Activated CD8-positive, alpha-beta memory T cell treated with anti-CD3 and anti-CD28 coated beads, Interleukin-2, amount 10 ng/mL, durations not matched to agents 7 days and 5 days (primary cell): ENCODE results near the gene RMC1. TPM values are rescaled to one million over a fixed set of nuclear protein-coding genes. Genes with fewer than 3 reads are reported as not detected.

Experiments used
- ATAC-seq: fragments of 150-1000 bp; cut with Tn5 transposase; one replicate; pipeline ENCODE4 v1.10.0; 2021; ENCODE audit warnings: moderate library complexity
- CTCF ChIA-PET: fragments of 350-600 bp; sonication (Branson Sonifier 250); formaldehyde crosslinking; loops from one replicate; lab custom pipeline; 2021; ENCODE audit warnings: antibody characterized with exemption; lab: Charles Lee
- DNase-seq: peaks from one replicate; pipeline ENCODE4 v3.0.0-alpha.2; 2020
- H3K27ac Mint-ChIP-seq: one replicate; pipeline ENCODE4 v1.8.0; 2021; ENCODE audit warnings: mild to moderate bottlenecking, mixed read lengths
- H3K27me3 Mint-ChIP-seq: one replicate; pipeline ENCODE4 v1.8.0; 2021; ENCODE audit warnings: mixed read lengths
- H3K36me3 Mint-ChIP-seq: one replicate; pipeline ENCODE4 v1.8.0; 2021; ENCODE audit warnings: mild to moderate bottlenecking, mixed read lengths
- H3K4me1 Mint-ChIP-seq: one replicate; pipeline ENCODE4 v1.8.0; 2021; ENCODE audit warnings: mixed read lengths
- H3K4me3 Mint-ChIP-seq: one replicate; pipeline ENCODE4 v1.8.0; 2021; ENCODE audit warnings: mild to moderate bottlenecking, moderate library complexity, mixed read lengths
- H3K9me3 Mint-ChIP-seq: one replicate; pipeline ENCODE4 v1.8.0; 2022; ENCODE audit warnings: low read depth, mixed read lengths
- total RNA-seq, 2 experiments: library from RNA; stranded (reverse); gene quantifications; one replicate each; pipeline ENCODE4 v1.2.3, GENCODE V29; 2021

Gene RMC1
- 10 to 100 TPM; 48.7 to 51.7 TPM for total RNA-seq

GRCh38 chr18:23503038-23503962, at the start of gene RMC1:
Gene RMC1, plus strand, starts transcription at chr18:23503511. Its CDS starts 108 bp downstream, at chr18:23503619.
- peak; percentile 97 for DNase-seq
- ATAC-seq, result peak; percentile 88
- Mint-ChIP-seq H3K4me3 (peak within 1 kb of the TSS; percentile 89), H3K27me3 (no peaks in the 10 kb centered on the region), H3K4me1 (peaks cover 44% of the 10 kb centered on the region), H3K9me3 (no peaks in the 10 kb centered on the region), H3K36me3 (peaks cover 21% of the 10 kb centered on the region), H3K27ac (peak within 1 kb of the TSS; percentile 84)
- CTCF ChIA-PET, result interaction anchor here (1.6 to 6.2 kb wide), 2 partner anchors 12 to 82 kb away, joined by 4 to 33 read pairs; partner anchors contain the start of gene NPC1

DNA sequence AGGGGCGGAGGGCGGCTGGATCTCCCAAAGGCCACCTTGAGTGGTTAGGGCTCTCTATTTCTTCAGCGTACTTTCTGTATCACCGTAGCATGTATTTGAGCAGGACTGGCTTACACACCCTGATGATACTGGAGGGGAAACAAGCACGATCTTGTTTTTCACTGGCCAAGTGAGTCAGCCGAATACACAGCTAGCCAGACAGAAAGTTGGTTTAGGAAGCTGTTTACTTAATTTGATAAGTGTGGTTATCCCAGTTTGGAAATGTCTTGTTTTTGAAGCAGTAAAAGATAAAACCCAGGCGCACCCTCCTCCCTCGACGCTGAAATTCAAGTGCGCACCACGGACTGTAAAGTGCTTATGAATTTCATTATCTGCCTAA, 49.6 kb upstream of the RMC1 start:
- Mint-ChIP-seq H3K27me3 (no peaks in the 10 kb centered on the region), H3K4me1 (peaks cover 58% of the 10 kb centered on the region), H3K4me3 (peak overlapping the region; percentile 100), H3K36me3 (peaks cover 10% of the 10 kb centered on the region), H3K27ac (peak overlapping the region; percentile 89), H3K9me3 (no peaks in the 10 kb centered on the region)
- ATAC-seq (peak; percentile 38), DNase-seq (no peak)
- CTCF ChIA-PET, result interaction anchor here (0.8 to 1.4 kb wide), 6 partner anchors 8 to 62 kb away, joined by 3 to 4 read pairs (median 4); no protein-coding TSS in a partner anchor

- CTCF ChIA-PET, result interaction anchor here (1.7 to 1.8 kb wide), 2 partner anchors 42 to 60 kb away, joined by 4 to 6 read pairs; no protein-coding TSS in a partner anchor
- ATAC-seq, result no peak
- H3K27me3 Mint-ChIP-seq, result no peaks in the 10 kb centered on the region
- H3K36me3 Mint-ChIP-seq, result peaks cover 21% of the 10 kb centered on the region
- H3K27ac Mint-ChIP-seq, result no peak overlapping the region
- H3K4me1 Mint-ChIP-seq, result peaks cover 60% of the 10 kb centered on the region
- H3K4me3 Mint-ChIP-seq, result no peak overlapping the region
- H3K9me3 Mint-ChIP-seq, result no peaks in the 10 kb centered on the region
- DNase-seq, result no peak
Observed at GRCh38 chr18:23456835-23457234, 46.5 kb upstream of the RMC1 start.

- ATAC-seq, result peak; percentile 29
- CTCF ChIA-PET, result no interaction called here
- DNase-seq, result no peak
- Mint-ChIP-seq H3K27me3 (no peaks in the 10 kb centered on the region), H3K9me3 (no peaks in the 10 kb centered on the region), H3K4me1 (peaks cover 48% of the 10 kb centered on the region), H3K27ac (peak overlapping the region; percentile 16), H3K36me3 (peaks cover 37% of the 10 kb centered on the region), H3K4me3 (no peak overlapping the region)
Observed at GRCh38 chr18:23458830-23459529, 44.3 kb upstream of the RMC1 start.

- Mint-ChIP-seq H3K27ac (no peak overlapping the region), H3K36me3 (peaks cover 39% of the 10 kb centered on the region), H3K27me3 (no peaks in the 10 kb centered on the region), H3K4me3 (no peak overlapping the region), H3K9me3 (no peaks in the 10 kb centered on the region), H3K4me1 (peaks cover 42% of the 10 kb centered on the region)
- ATAC-seq (no peak), DNase-seq (no peak)
- CTCF ChIA-PET, result no interaction called here
Observed at GRCh38 chr18:23459530-23459921, 43.8 kb upstream of the RMC1 start.

DNA sequence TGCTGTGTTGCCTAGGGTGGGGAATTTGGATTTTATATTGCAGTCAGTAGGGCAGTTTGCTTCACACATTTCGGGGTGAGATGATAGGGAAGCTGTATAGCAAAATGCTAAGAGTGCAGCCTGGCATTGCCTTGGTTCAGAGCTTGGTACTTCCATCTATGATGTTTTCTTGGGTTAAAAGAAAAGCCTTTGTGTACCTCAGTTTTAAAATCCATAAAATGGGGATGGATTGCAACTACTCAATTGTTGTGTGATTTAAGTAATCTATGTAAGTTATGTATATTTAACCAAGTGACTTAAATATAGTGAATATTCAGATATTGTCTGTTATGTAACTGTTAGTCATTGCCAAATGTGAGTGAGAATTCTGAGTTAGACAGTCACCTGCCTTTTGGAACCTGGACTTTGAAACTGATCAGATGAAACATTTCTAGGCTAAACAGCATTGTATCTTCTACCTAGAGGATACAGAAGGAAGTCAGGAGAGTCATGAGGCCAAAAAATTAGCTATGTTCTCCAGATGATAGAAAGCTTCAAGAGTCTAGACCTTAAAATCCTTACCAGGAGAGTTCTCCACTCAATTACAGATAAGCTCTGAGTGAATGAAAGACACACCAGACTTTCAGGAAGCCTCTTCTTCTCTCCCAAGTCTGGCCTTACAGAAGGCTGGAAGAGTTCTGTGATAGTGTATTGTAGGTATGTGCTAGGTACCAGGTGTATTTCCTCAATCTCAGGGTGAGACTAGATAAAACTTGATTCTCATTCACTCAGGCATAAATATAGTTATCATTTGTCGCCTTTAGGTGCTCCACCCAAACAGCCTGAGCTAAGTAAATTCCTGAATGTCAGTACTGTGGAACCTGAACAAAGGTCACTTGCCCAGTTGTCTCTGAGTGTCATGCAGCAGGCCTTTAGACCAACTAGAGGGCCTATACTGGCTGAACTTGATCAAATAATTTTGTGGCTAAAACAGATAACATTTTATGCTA, 42.7 kb upstream of the RMC1 start:
- no peak for ATAC-seq
- CTCF ChIA-PET, result interaction anchor here (2.5 kb wide), 1 partner anchor 55 kb away, joined by 6 read pairs; no protein-coding TSS in a partner anchor
- no peaks in the 10 kb centered on the region for H3K9me3 Mint-ChIP-seq
- peaks cover 37% of the 10 kb centered on the region for H3K4me1 Mint-ChIP-seq
- no peak for DNase-seq
- peaks cover 41% of the 10 kb centered on the region for H3K36me3 Mint-ChIP-seq
- H3K27me3 Mint-ChIP-seq, result no peaks in the 10 kb centered on the region
- H3K27ac Mint-ChIP-seq, result no peak overlapping the region
- no peak overlapping the region for H3K4me3 Mint-ChIP-seq

DNA sequence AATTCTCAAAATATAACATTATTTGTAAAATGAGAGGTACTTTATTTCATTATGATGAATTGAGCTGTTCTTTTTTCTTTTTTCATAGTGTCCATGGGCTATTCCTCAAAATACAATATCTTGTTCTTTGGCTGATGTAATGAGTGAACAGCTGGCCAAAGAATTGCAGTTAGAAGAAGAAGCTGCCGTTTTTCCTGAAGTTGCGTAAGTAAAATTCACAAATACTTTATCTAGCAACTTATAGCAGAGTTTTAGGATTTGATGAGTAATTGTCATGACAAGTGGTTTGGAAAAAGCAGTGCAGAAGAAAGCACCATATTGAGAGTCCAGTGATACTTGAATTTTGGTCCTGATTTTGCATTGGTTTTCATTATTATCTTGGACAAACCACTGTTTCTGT, 40.4 kb upstream of the RMC1 start:
- no peaks in the 10 kb centered on the region for H3K27me3 Mint-ChIP-seq
- peaks cover 23% of the 10 kb centered on the region for H3K4me1 Mint-ChIP-seq
- H3K27ac Mint-ChIP-seq, result no peak overlapping the region
- CTCF ChIA-PET, result interaction anchor here (1.5 kb wide), 1 partner anchor 54 kb away, joined by 5 read pairs; no protein-coding TSS in a partner anchor
- peaks cover 42% of the 10 kb centered on the region for H3K36me3 Mint-ChIP-seq
- no peaks in the 10 kb centered on the region for H3K9me3 Mint-ChIP-seq
- H3K4me3 Mint-ChIP-seq, result no peak overlapping the region
- no peak for ATAC-seq
- DNase-seq, result no peak

DNA sequence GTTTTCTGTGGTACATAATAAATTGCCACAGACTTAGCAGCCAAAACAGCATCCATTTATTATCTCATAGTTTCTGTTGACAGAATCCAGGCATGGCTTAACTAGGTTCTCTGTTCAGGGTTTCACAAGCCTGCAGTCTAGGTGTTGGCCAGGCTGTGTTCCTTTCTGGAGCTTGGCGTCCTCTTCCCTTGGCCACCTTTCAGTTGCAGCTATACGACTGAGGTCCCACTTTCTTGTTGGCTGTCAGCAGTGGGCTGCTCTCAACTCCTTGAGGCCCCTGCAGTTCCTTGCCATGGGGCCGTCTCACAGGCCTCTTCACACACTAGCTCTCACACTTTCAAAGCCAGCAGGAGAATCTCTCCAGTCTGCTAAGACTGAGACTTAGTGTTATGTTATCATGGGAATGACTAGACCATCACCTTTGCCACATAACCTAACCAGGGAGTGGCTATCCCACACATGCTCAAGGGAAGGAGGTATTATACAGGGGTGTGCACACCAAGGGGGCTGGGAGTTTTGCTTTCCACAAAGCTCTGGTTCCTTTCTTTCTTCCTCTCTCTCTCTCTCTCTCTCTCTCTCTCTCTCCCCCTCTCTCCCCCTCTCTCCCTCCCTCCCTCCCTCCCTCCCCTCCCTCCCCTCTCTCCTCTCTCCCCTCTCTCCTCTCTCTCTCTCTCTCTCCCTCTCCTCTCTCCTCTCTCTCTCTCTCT, 34.4 kb upstream of the RMC1 start:
- H3K36me3 Mint-ChIP-seq, result peaks cover 30% of the 10 kb centered on the region
- CTCF ChIA-PET, result interaction anchor here (0.7 to 1.5 kb wide), 2 partner anchors 30 to 55 kb away, joined by 3 read pairs; no protein-coding TSS in a partner anchor
- H3K27me3 Mint-ChIP-seq, result no peaks in the 10 kb centered on the region
- no peak overlapping the region for H3K27ac Mint-ChIP-seq
- H3K4me1 Mint-ChIP-seq, result no peaks in the 10 kb centered on the region
- ATAC-seq, result no peak
- H3K9me3 Mint-ChIP-seq, result no peaks in the 10 kb centered on the region
- DNase-seq, result no peak
- H3K4me3 Mint-ChIP-seq, result no peak overlapping the region

DNA sequence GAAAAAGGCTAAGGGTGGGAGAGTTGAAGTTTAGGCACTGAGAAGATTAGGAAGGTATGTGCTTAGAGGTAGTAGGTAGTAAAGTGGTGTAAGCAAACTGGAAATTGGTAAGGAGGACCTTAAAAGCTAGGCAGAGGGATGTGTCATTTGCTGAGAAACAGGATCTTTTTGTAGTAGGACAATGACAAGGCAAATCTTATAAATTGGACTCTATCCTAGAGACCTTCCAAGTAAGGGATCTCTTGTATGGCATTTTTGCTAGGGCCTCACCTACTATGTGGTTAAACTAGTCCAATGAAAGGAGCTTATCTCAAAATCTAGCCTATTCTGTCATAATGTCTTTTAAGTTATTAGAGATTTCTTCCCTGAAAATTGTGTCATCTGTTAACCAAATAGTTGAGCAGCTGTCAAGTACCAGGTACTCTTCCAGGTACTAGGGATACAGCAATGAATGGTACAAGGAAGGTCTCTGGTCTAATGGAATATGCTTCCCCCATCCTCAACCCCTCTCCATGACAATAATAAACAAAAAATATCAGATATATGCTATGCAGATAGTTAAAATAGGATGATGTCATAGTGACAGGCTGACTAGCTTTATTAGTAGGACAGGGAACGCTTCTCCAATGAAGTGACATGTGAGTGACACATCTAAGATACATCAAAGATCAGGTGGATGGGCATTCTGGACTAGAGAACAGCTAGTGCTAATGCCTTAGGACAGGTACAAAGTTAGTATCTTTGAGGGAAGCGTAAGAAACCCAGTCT, 32.5 kb upstream of the RMC1 start:
- Mint-ChIP-seq H3K27ac (no peak overlapping the region), H3K9me3 (no peaks in the 10 kb centered on the region), H3K4me1 (no peaks in the 10 kb centered on the region), H3K36me3 (peaks cover 31% of the 10 kb centered on the region), H3K27me3 (no peaks in the 10 kb centered on the region), H3K4me3 (no peak overlapping the region)
- CTCF ChIA-PET, result interaction anchor here (1.6 to 3.3 kb wide), 2 partner anchors 27 to 45 kb away, joined by 5 to 14 read pairs; no protein-coding TSS in a partner anchor
- ATAC-seq (no peak), DNase-seq (no peak)

DNA sequence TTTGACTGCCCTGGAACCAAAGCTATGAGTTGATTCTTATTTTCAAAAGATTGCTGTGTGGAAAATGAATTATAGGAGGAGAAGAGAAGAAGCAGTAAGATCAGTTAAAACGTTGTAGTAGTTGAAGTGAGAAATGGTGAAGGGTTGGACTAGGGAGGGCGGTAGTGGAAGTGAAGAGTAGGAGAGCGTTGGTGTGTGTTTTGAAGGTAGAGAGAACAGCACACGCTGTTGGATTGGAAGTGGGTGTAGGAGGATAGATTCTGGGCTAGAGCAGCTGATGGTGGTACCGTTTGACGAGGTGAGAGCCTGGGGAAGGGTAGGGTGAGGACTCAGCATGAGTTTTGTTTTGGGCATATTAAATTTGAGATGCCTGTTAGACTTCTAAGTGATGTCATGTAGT, 31.8 kb upstream of the RMC1 start:
- Mint-ChIP-seq H3K27ac (no peak overlapping the region), H3K36me3 (peaks cover 31% of the 10 kb centered on the region), H3K27me3 (no peaks in the 10 kb centered on the region), H3K4me1 (no peaks in the 10 kb centered on the region), H3K4me3 (no peak overlapping the region), H3K9me3 (no peaks in the 10 kb centered on the region)
- ATAC-seq, result no peak
- CTCF ChIA-PET, result interaction anchor here (1.6 to 3.3 kb wide), 2 partner anchors 26 to 45 kb away, joined by 5 to 14 read pairs; no protein-coding TSS in a partner anchor
- no peak for DNase-seq

- Mint-ChIP-seq H3K9me3 (no peaks in the 10 kb centered on the region), H3K36me3 (peaks cover 46% of the 10 kb centered on the region), H3K4me1 (no peaks in the 10 kb centered on the region), H3K27ac (no peak overlapping the region), H3K27me3 (no peaks in the 10 kb centered on the region), H3K4me3 (no peak overlapping the region)
- no peak for ATAC-seq
- no peak for DNase-seq
- CTCF ChIA-PET, result interaction anchor here (1.5 to 2.2 kb wide), 1 partner anchor 19 kb away, joined by 5 read pairs; no protein-coding TSS in a partner anchor
Observed at GRCh38 chr18:23479829-23480505, 23.3 kb upstream of the RMC1 start.
